Transverse colon (tissue), 3 donors: Measurements from ENCODE around the gene ARL6IP5.

Experiments
- CTCF ChIP-seq, 5 experiments: fragments of 200-600 bp in 3 of 5; fragments of 450-650 bp in 2 of 5; sonication (generic) in 3 of 5; IDR thresholded peaks; 1 replicate in 2 of 5; 2 replicates in 3 of 5; pipeline ENCODE4 v1.5.1; 2016 to 2017; ENCODE audit warnings: antibody characterized with exemption in 5 of 5, inconsistent platforms in 3 of 5, mild to moderate bottlenecking in 2 of 5, moderate library complexity in 1 of 5
- POLR2A ChIP-seq: fragments of 450-650 bp; IDR thresholded peaks from one replicate; pipeline ENCODE4 v1.6.1; 2016; ENCODE audit warnings: antibody characterized with exemption, mild to moderate bottlenecking, moderate library complexity

GRCh38 chr3:69082805-69083204 is 1.9 kb upstream of the ARL6IP5 start:
- TF ChIP-seq CTCF (IDR thresholded peaks at IDR 0.05) (no peak), POLR2A (no peak)
